ENCODE data around the gene PHRF1. TPM values are rescaled to one million over a fixed set of nuclear protein-coding genes. Genes with fewer than 3 reads are reported as not detected.
A peak's percentile ranks its signal among the peaks of the same experiment; 100 is the strongest.

Gene PHRF1
- total and polyA plus RNA-seq, 4 experiments from 2014 or later = 0.93 to 54.5 (median 33.1) TPM

GRCh38 chr11:590997-591396, 14.7 kb downstream of the PHRF1 start:
- peak overlapping the region in 2 of 7 donors; percentile 24 to 27 for H3K27ac Mint-ChIP-seq
- H3K9me3 ChIP-seq (ENCODE audit: control insufficient read depth in 1 of 2, low read length in 2 of 2) = no peaks in the 10 kb centered on the region
- H3K27ac ChIP-seq (ENCODE audit: low read depth, low read length) = no peak overlapping the region
- peak in 1 of 5 donors; percentile 5 for DNase-seq
- H3K36me3 Mint-ChIP-seq = peaks cover 32 to 75% of the 10 kb centered on the region in 2 donors
- peaks cover 63% of the 10 kb centered on the region for H3K36me3 ChIP-seq (ENCODE audit: insufficient read depth, low read length)
- intact Hi-C loops (cut with micrococcal nuclease) = no loop called here
- no peaks in the 10 kb centered on the region for H3K27me3 ChIP-seq (ENCODE audit: insufficient read depth, low read length)
- peaks cover 12 to 31% (median 20%) of the 10 kb centered on the region in 4 donors for H3K4me1 Mint-ChIP-seq
- no peaks in the 10 kb centered on the region for H3K27me3 Mint-ChIP-seq
- H3K4me1 ChIP-seq (ENCODE audit: insufficient read depth, low read length) = peaks cover 21% of the 10 kb centered on the region
- POLR2A ChIA-PET (ENCODE audit: partially characterized antibody) = interaction anchor here (1.1 kb wide), 1 partner anchor 15 kb away, joined by 3 read pairs; the partner anchor contains the start of gene PHRF1
- H3K4me3 ChIP-seq (ENCODE audit: low read length in 2 of 2) = no peak overlapping the region
- CTCF ChIA-PET (ENCODE audit: partially characterized antibody) = no interaction called here
- no peak overlapping the region for H3K4me3 Mint-ChIP-seq
- peaks cover 0 to 4% (median 0%) of the 10 kb centered on the region in 8 donors for H3K9me3 Mint-ChIP-seq

DNA sequence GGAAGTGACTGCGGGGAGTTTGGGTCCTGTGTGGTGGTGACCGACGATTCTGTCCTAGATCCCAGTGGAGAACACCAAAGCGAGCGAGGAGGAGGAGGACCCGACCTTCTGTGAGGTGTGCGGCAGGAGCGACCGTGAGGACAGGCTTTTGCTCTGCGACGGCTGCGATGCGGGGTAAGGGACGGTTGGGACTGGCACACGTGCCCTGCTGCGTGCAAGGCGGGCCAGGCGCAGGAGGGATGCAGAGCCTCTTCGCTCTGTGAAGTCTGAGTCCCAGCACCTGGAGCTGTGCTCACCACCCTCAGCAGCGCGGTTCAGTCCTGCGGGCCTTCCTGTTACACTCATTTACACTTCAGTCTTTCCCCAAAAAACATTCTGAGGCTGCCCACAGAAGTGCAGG, 16.2 kb downstream of the PHRF1 start:
- CTCF ChIA-PET (ENCODE audit: partially characterized antibody) = no interaction called here
- no peaks in the 10 kb centered on the region for H3K9me3 ChIP-seq (ENCODE audit: control insufficient read depth in 1 of 2, low read length in 2 of 2)
- H3K27ac Mint-ChIP-seq = peak overlapping the region in 2 of 7 donors; percentile 23 to 52
- no peak overlapping the region for H3K27ac ChIP-seq (ENCODE audit: low read depth, low read length)
- intact Hi-C loops (cut with micrococcal nuclease) = no loop called here
- POLR2A ChIA-PET (ENCODE audit: partially characterized antibody) = no interaction called here
- no peak overlapping the region for H3K4me3 ChIP-seq (ENCODE audit: low read length in 2 of 2)
- H3K36me3 Mint-ChIP-seq = peaks cover 33 to 78% of the 10 kb centered on the region in 2 donors
- DNase-seq = peak in 1 of 5 donors; percentile 30
- no peak overlapping the region for H3K4me3 Mint-ChIP-seq
- H3K27me3 Mint-ChIP-seq = no peaks in the 10 kb centered on the region
- peaks cover 16 to 22% (median 18%) of the 10 kb centered on the region in 4 donors for H3K4me1 Mint-ChIP-seq
- H3K36me3 ChIP-seq (ENCODE audit: insufficient read depth, low read length) = peaks cover 63% of the 10 kb centered on the region
- H3K9me3 Mint-ChIP-seq = peaks cover 0 to 2% (median 0%) of the 10 kb centered on the region in 8 donors
- peaks cover 13% of the 10 kb centered on the region for H3K4me1 ChIP-seq (ENCODE audit: insufficient read depth, low read length)
- no peaks in the 10 kb centered on the region for H3K27me3 ChIP-seq (ENCODE audit: insufficient read depth, low read length)

DNA sequence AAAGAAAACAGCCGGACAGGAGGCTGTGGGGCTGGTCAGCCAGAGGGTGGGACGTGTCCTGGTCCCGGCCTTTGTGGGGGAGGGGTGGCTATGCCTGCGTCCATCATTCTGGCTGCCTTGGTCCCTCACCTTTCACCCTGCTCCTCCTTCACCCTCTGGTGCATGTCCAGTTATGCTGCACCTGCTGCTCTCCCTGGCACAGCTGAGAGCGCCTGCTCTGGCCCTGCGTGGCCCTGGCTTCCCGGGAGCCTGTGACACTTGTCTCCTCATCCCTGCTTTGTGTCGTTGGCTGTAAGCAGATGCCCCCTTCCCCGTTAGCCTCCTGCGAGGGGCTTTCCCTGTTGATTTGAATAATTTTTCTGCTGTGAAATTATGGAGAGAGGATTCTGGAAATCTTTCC, 16.6 kb downstream of the PHRF1 start:
- Histone ChIP-seq H3K27me3 (ENCODE audit: insufficient read depth, low read length) (no peaks in the 10 kb centered on the region), H3K36me3 (ENCODE audit: insufficient read depth, low read length) (peaks cover 64% of the 10 kb centered on the region), H3K4me1 (ENCODE audit: insufficient read depth, low read length) (peaks cover 9% of the 10 kb centered on the region), H3K9me3 (ENCODE audit: control insufficient read depth in 1 of 2, low read length in 2 of 2) (no peaks in the 10 kb centered on the region), H3K4me3 (ENCODE audit: low read length in 2 of 2) (no peak overlapping the region), H3K27ac (ENCODE audit: low read depth, low read length) (no peak overlapping the region)
- Mint-ChIP-seq H3K27ac (no peak overlapping the region), H3K4me3 (no peak overlapping the region), H3K4me1 (peaks cover 13 to 18% (median 15%) of the 10 kb centered on the region in 4 donors), H3K9me3 (peaks cover 0 to 2% (median 0%) of the 10 kb centered on the region in 8 donors), H3K27me3 (no peaks in the 10 kb centered on the region), H3K36me3 (peaks cover 30 to 74% of the 10 kb centered on the region in 2 donors)
- CTCF ChIA-PET (ENCODE audit: partially characterized antibody) = no interaction called here
- DNase-seq = peak in 1 of 5 donors; percentile 19
- POLR2A ChIA-PET (ENCODE audit: partially characterized antibody) = no interaction called here
- intact Hi-C loops (cut with micrococcal nuclease) = no loop called here

- no peak overlapping the region for H3K4me3 Mint-ChIP-seq
- Histone ChIP-seq H3K36me3 (ENCODE audit: insufficient read depth, low read length) (peaks cover 68% of the 10 kb centered on the region), H3K4me3 (ENCODE audit: low read length in 2 of 2) (no peak overlapping the region), H3K27me3 (ENCODE audit: insufficient read depth, low read length) (no peaks in the 10 kb centered on the region), H3K27ac (ENCODE audit: low read depth, low read length) (no peak overlapping the region), H3K4me1 (ENCODE audit: insufficient read depth, low read length) (peaks cover 5% of the 10 kb centered on the region), H3K9me3 (ENCODE audit: control insufficient read depth in 1 of 2, low read length in 2 of 2) (no peaks in the 10 kb centered on the region)
- POLR2A ChIA-PET (ENCODE audit: partially characterized antibody) = no interaction called here
- H3K4me1 Mint-ChIP-seq = peaks cover 9 to 14% (median 11%) of the 10 kb centered on the region in 4 donors
- no peaks in the 10 kb centered on the region for H3K27me3 Mint-ChIP-seq
- CTCF ChIA-PET (ENCODE audit: partially characterized antibody) = no interaction called here
- peaks cover 29 to 72% of the 10 kb centered on the region in 2 donors for H3K36me3 Mint-ChIP-seq
- DNase-seq = peak in 1 of 5 donors; percentile 26
- H3K9me3 Mint-ChIP-seq = peaks cover 0 to 2% (median 0%) of the 10 kb centered on the region in 8 donors
- intact Hi-C loops (cut with micrococcal nuclease) = no loop called here
- no peak overlapping the region for H3K27ac Mint-ChIP-seq
Measured at GRCh38 chr11:593347-593746, 17.1 kb downstream of the PHRF1 start.

- ChIA-PET CTCF (ENCODE audit: partially characterized antibody) (interaction anchor here (1.2 kb wide), 1 partner anchor 41 kb away, joined by 3 read pairs; no protein-coding TSS in a partner anchor), POLR2A (ENCODE audit: partially characterized antibody) (no interaction called here)
- H3K27me3 ChIP-seq (ENCODE audit: insufficient read depth, low read length) = no peaks in the 10 kb centered on the region
- Mint-ChIP-seq H3K36me3 (peaks cover 25 to 63% of the 10 kb centered on the region in 2 donors), H3K4me1 (peaks cover 8 to 13% (median 11%) of the 10 kb centered on the region in 4 donors), H3K9me3 (no peaks in the 10 kb centered on the region), H3K27ac (peak overlapping the region in 1 of 7 donors; percentile 47), H3K27me3 (no peaks in the 10 kb centered on the region), H3K4me3 (no peak overlapping the region)
- H3K27ac ChIP-seq (ENCODE audit: low read depth, low read length) = no peak overlapping the region
- intact Hi-C loops (cut with micrococcal nuclease) = no loop called here
- H3K36me3 ChIP-seq (ENCODE audit: insufficient read depth, low read length) = peaks cover 73% of the 10 kb centered on the region
- peak in 1 of 5 donors; percentile 17 for DNase-seq
- H3K9me3 ChIP-seq (ENCODE audit: control insufficient read depth in 1 of 2, low read length in 2 of 2) = no peaks in the 10 kb centered on the region
- no peak overlapping the region for H3K4me3 ChIP-seq (ENCODE audit: low read length in 2 of 2)
- H3K4me1 ChIP-seq (ENCODE audit: insufficient read depth, low read length) = peaks cover 5% of the 10 kb centered on the region
Measured at GRCh38 chr11:595400-595799, 19.1 kb downstream of the PHRF1 start.

DNA sequence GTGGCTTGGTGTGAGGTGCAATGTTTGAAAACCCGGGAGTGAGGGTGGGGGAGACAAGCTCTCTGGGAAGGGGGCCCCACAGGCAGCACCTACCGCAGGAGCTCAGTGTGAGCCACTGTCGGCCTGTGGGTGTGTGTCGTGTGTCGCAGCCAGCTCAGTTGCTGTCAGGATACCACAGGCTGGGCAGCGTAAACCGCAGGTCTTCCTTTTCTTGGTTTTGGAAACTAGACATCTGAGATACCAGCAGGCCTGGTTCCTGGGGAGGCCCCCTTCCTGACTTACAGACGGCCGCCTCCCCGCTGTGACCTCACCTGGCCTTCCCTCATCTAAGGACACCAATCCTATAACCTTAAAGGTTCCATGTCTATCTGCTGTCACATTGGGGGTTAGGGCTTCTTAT, 20.1 kb downstream of the PHRF1 start:
- POLR2A ChIA-PET (ENCODE audit: partially characterized antibody) = no interaction called here
- Mint-ChIP-seq H3K4me3 (peak overlapping the region in 1 of 8 donors; percentile 40), H3K9me3 (no peaks in the 10 kb centered on the region)

DNA sequence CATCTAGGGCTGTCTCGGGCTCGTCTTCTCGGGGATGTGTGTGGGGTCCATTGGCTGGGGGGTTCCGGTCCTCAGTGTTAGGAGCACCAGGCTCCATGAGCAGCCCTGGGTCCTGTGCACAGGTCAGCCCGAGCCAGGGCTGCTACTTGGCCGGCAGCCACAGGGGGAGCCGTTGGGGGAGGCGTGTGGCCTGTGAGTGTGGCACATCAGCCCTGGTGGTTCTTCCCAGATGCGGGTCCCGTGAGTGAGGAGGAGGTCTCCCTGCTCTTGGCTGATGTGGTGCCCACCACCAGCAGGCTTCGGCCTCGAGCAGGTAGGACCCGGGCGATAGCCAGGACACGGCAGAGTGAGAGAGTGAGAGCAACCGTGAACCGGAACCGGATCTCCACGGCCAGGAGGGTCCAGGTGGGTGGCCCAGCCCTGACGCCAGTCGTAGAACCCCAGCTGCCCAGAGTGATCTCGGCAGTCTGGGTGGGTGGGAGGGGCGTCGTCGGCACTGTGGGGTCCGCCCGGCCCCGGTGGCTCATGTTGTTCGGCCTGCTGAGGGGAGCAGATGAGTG, 21.0 kb downstream of the PHRF1 start:
- no peaks in the 10 kb centered on the region for H3K27me3 Mint-ChIP-seq
- peak overlapping the region in 3 of 7 donors; percentile 26 to 90 (median 80) for H3K27ac Mint-ChIP-seq
- no peaks in the 10 kb centered on the region for H3K9me3 Mint-ChIP-seq
- DNase-seq = peak in 1 of 5 donors; percentile 21
- Histone ChIP-seq H3K27ac (ENCODE audit: low read depth, low read length) (no peak overlapping the region), H3K27me3 (ENCODE audit: insufficient read depth, low read length) (no peaks in the 10 kb centered on the region), H3K9me3 (ENCODE audit: control insufficient read depth in 1 of 2, low read length in 2 of 2) (no peaks in the 10 kb centered on the region), H3K4me3 (ENCODE audit: low read length in 2 of 2) (no peak overlapping the region), H3K36me3 (ENCODE audit: insufficient read depth, low read length) (peaks cover 76% of the 10 kb centered on the region), H3K4me1 (ENCODE audit: insufficient read depth, low read length) (peaks cover 5% of the 10 kb centered on the region)
- peaks cover 8 to 13% (median 10%) of the 10 kb centered on the region in 4 donors for H3K4me1 Mint-ChIP-seq
- H3K36me3 Mint-ChIP-seq = peaks cover 34 to 59% of the 10 kb centered on the region in 2 donors
- H3K4me3 Mint-ChIP-seq = no peak overlapping the region
- ChIA-PET POLR2A (ENCODE audit: partially characterized antibody) (no interaction called here), CTCF (ENCODE audit: partially characterized antibody) (no interaction called here)
- intact Hi-C loops (cut with micrococcal nuclease) = no loop called here

More for the DNA sequence above, 20.1 kb downstream of the PHRF1 start:
- DNase-seq = peak in 1 of 5 donors; percentile 39
- Histone ChIP-seq H3K4me1 (ENCODE audit: insufficient read depth, low read length) (peaks cover 5% of the 10 kb centered on the region), H3K36me3 (ENCODE audit: insufficient read depth, low read length) (peaks cover 71% of the 10 kb centered on the region), H3K27ac (ENCODE audit: low read depth, low read length) (no peak overlapping the region), H3K4me3 (ENCODE audit: low read length in 2 of 2) (no peak overlapping the region), H3K27me3 (ENCODE audit: insufficient read depth, low read length) (no peaks in the 10 kb centered on the region), H3K9me3 (ENCODE audit: control insufficient read depth in 1 of 2, low read length in 2 of 2) (no peaks in the 10 kb centered on the region)
- CTCF ChIA-PET (ENCODE audit: partially characterized antibody) = no interaction called here
- Mint-ChIP-seq H3K36me3 (peaks cover 26 to 58% of the 10 kb centered on the region in 2 donors), H3K27ac (peak overlapping the region in 3 of 7 donors; percentile 19 to 59 (median 36)), H3K27me3 (no peaks in the 10 kb centered on the region), H3K4me1 (peaks cover 8 to 13% (median 11%) of the 10 kb centered on the region in 4 donors)
- intact Hi-C loops (cut with micrococcal nuclease) = no loop called here
